Stimulated activated naive CD8-positive, alpha-beta T cell treated with anti-CD3 and anti-CD28 coated beads, Interleukin-15, amount 100 ng/mL, for 72 hours (primary cell): ENCODE measurements around the gene ADAMTS10.
"Not testable (repeated sequence)": the region's sequence is repeated elsewhere in the genome, so short reads cannot be mapped to it uniquely, and the experiment has no call there.

Experiments used
- ATAC-seq: fragments of 150-1000 bp; cut with Tn5 transposase; 2 replicates; pipeline ENCODE4 v1.10.0; 2021; ENCODE audit warnings: mild to moderate bottlenecking, moderate library complexity
- DNase-seq, 2 donors: peaks; one replicate each; pipeline ENCODE4 v3.0.0; 2021 to 2022
- H3K27ac Mint-ChIP-seq, 2 donors: one replicate each; pipeline ENCODE4 v1.8.0; 2022; ENCODE audit warnings: mild to moderate bottlenecking in 2 of 2, mixed read lengths in 2 of 2, moderate library complexity in 2 of 2
- H3K27me3 Mint-ChIP-seq: one replicate; pipeline ENCODE4 v1.8.0; 2022; ENCODE audit warnings: mixed read lengths
- H3K4me1 Mint-ChIP-seq: one replicate; pipeline ENCODE4 v1.8.0; 2022; ENCODE audit warnings: mild to moderate bottlenecking, mixed read lengths
- H3K4me3 Mint-ChIP-seq, 2 donors: one replicate each; pipeline ENCODE4 v1.8.0; 2022; ENCODE audit warnings: mild to moderate bottlenecking in 2 of 2, mixed read lengths in 2 of 2, moderate library complexity in 1 of 2
- H3K9me3 Mint-ChIP-seq, 2 donors: one replicate each; pipeline ENCODE4 v1.8.0; 2022; ENCODE audit warnings: mixed read lengths in 2 of 2

The ADAMTS10 gene

DNA sequence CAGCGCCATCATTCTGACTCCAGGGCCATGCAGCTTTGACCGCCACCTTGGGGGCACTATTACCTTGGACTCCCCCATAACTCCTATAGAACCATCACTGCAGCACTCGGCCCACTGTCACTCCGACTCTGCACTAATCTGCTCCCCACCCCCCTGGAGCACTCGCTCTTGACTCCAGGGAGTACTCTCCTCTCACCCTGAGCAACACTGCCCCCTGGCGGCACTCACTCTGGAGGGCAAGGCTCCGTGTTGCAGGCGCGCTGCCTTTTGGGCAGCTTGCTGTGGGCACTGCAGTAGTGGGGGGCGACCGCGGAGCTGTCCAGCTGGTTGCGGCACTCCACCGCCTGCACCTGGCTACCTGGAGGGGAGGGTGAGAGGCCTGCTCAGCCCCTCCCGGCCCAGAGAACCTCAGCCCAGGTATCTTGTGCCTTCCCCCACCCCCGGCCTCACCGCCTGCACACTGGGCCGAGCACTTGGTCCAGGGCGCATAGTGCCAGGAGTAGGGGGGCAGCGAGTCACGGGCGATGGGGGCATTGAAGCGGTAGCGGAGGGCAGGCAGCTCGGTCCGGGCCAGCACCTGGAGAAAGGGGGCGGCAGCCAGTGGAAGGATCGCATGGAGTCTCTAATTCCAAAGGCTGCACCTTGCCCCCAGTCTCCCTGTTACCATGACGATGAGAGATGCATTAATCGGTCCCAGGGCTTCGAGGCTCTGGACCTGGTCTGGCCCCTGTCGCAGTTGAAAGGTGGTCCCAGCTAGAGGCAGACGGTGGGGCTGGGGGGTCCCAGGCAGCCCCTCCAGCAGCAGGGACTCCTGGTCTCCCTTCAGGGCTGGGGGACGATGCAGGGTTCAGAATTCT is 24.4 kb downstream of the ADAMTS10 start:
- Mint-ChIP-seq H3K4me1 (peaks cover 4% of the 10 kb centered on the region), H3K9me3 (no peaks in the 10 kb centered on the region), H3K4me3 (no peak overlapping the region), H3K27ac (no peak overlapping the region), H3K27me3 (no peaks in the 10 kb centered on the region)
- peak in 1 of 2 donors; percentile 37 for DNase-seq
- ATAC-seq: no peak

DNA sequence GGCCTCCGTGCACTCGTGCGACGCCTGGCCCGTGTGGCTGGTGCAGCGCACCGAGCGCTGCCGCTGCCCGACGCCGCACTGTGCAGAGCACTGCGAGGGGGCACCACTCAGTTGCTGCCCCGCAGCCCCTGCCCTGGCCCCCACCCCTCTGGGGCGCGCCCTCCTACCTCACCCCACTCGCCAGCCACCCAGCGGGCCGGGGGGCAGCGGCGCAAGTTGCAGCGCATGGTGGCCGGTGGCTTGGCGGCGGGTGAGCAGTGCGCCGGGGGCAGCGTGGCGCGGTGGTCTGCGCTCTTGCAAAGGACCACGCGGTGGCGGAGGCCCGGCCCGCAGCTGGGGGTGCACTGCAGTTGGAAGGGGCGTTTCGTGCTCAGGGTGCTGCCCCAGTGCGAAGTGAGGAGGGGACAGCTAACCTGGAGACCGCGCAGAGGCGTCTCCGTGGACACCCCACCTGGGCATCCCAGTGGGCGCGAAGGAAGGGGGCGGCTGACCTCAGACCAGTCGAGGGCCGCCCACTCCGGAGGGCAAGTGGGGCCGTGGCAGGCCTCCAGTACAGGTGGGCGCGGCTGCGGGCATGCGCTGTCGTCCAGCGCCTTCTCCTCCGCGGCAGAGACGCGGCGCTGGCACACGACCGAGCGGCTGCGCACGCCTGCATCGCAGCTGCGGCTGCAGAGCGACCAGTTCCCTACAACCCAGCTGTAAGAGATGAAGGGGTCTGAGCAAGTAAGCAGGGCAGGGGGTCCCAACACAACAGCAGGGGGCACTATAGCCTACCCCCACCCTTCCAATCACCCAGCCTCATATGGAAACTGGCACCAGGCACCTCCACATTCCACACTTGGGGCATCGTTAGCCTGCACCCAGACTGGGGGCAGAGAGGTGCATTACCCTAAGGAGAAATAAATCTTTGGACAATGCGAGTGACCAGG is 25.3 kb downstream of the ADAMTS10 start:
- peak; percentile 42 for ATAC-seq
- no peak overlapping the region for H3K4me3 Mint-ChIP-seq
- no peaks in the 10 kb centered on the region for H3K27me3 Mint-ChIP-seq
- H3K9me3 Mint-ChIP-seq: no peaks in the 10 kb centered on the region
- no peak overlapping the region for H3K27ac Mint-ChIP-seq
- no peaks in the 10 kb centered on the region for H3K4me1 Mint-ChIP-seq
- no peak for DNase-seq

DNA sequence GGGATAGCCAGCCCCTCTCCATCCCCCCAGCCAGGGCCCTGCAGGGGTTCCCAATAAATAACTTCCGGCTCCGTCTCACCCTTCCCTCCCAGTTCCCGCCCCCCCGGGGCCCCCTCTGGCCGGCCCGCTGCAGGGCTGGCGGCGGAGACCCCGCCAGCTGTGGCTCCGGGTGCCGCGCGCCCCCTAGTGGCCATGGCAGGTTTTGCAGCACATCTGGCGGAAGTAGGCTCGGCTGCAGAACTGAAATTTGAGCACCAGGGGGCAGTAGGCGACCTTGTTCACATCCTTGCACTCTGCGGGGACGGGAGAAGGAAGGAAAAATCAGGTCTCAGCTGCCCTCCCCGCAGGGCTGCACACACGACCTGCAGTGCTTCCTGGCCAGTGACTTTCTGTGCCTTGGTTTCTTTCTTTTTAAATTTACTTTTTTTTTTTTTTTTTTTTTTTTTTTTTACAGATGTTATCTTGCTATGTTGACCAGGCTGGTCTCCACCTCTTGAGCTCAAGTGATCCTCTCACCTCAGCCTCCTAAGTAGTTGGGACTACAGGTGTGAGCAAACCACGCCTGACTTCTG is 29.7 kb downstream of the ADAMTS10 start:
- peaks cover 8% of the 10 kb centered on the region for H3K27me3 Mint-ChIP-seq
- no peak overlapping the region for H3K27ac Mint-ChIP-seq
- H3K9me3 Mint-ChIP-seq: no peaks in the 10 kb centered on the region
- H3K4me1 Mint-ChIP-seq: peaks cover 24% of the 10 kb centered on the region
- DNase-seq (peak; percentile 86), ATAC-seq (peak; percentile 65)
- no peak overlapping the region for H3K4me3 Mint-ChIP-seq

DNA sequence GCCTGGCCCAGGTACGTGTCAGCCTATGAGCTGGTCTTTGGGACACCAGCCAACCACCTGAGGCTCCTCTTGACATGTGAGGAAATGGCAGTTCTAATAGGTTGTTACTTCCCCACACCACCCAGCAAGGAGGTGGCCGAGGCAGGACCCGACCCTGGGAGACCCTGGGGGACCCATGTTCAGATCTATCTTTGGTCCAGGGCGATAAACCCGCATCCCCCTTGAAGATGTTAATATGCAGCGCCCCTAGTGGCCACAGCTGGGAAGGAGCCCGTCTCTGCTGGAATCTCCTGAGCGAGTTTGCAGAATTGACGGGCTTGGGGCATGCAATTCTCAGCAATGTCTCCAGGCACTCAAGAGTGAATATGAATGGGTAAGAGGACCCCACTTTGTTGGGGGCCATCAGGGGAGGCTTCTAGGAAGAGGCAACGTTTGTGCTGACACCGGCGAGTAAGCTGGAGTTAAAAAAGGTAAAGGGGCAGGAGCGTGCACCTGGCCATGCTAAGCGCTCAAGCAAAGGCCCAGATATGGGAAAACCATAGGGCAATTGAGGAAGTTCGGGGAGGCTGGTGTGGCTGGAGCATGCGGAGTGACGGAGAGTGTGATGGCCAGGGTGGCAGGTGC is 31.8 kb downstream of the ADAMTS10 start:
- Mint-ChIP-seq H3K27ac (no peak overlapping the region), H3K4me1 (peaks cover 44% of the 10 kb centered on the region), H3K9me3 (peaks cover 0 to 5% of the 10 kb centered on the region in 2 donors), H3K4me3 (no peak overlapping the region), H3K27me3 (peaks cover 8% of the 10 kb centered on the region)
- DNase-seq (peak; percentile 78 to 81), ATAC-seq (peak; percentile 48)

DNA sequence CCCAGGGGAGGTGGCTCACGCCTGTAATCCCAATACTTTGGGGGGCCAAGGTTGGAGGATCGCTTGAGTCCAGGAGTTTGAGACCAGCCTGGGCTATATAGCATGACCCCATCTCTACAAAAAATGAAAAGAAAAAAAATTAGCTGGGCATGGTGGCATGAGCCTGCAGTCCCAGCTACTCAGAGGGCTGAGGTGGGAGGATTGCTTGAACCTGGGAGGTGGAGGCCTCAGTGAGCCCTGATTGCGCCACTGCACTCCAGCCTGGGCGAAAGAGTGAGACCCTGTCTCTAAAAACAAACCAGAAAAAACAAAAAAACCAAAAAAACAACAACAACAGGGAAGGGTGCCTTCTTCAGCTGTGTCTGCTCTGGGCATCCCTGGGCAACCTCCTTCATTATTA is 32.8 kb downstream of the ADAMTS10 start:
- H3K9me3 Mint-ChIP-seq: peaks cover 0 to 5% of the 10 kb centered on the region in 2 donors
- H3K4me3 Mint-ChIP-seq: no peak overlapping the region
- H3K27me3 Mint-ChIP-seq: peaks cover 8% of the 10 kb centered on the region
- no peak overlapping the region for H3K27ac Mint-ChIP-seq
- no peak for DNase-seq
- peaks cover 46% of the 10 kb centered on the region for H3K4me1 Mint-ChIP-seq
- ATAC-seq: no peak

DNA sequence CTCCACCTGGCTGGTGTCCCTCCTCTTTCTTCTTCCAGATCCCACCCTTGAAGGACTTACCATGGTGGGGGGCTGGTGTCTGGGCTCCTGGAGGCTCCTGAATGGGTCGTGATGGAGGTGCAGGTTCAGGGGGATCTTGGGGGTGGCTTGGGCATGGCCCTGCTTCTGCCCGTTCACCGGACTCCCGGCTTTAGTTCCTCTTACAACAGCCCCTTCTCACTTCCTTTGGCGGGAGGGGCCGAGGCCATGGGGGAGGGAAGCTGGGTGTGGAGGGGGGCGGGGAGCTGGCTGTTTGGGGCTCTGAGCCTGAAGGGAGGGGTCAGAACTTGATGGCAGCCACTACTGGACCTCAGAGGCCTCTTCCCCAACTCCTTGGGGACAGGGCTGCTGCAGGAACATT is 33.3 kb downstream of the ADAMTS10 start, which contains the start of gene MYO1F:
TSS of gene MYO1F (minus strand) at position 196 of the 400 bp plus-strand sequence. CDS start at position 63, 133 bp downstream.
- DNase-seq (no peak), ATAC-seq (no peak)
- Mint-ChIP-seq H3K27ac (peak within 1 kb of the TSS; percentile 45 to 67), H3K4me3 (peak within 1 kb of the TSS; percentile 83 to 89), H3K4me1 (peaks cover 51% of the 10 kb centered on the region), H3K9me3 (peaks cover 0 to 5% of the 10 kb centered on the region in 2 donors), H3K27me3 (peaks cover 8% of the 10 kb centered on the region)

DNA sequence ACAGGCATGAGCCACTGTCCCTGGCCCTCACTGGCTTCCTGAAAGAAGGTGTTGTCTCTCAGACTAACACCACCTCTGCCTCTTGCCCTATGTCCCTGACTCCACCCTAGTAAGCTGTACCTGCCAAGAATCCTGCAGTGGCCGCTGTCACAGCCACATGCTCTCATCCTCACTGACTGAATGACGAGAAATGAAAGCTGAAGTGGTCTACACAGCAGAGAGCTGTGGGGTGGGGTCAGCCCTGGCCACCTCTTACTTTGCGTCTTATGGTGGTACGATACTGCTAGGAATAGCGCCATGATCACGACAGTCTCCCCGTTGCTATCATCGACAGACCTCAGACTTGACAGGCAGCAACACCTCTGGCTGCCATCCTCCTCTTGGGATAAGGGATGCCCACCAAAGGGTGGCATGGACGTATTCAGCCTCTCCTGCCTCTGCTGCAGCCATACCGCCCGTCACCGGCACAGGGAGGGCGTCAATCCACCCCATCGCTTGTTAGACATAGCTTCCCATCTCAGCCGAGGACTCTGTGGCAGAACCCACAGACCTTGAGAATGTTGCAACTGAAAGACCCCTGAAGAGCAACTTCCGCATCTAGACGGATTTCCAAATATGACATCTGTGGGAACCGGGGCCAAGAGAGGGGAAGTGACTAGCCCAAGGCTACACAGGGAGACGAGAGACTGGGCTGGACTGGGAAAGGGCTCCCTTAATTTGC is 34.1 kb downstream of the ADAMTS10 start:
- Mint-ChIP-seq H3K27me3 (peaks cover 8% of the 10 kb centered on the region), H3K4me3 (peak overlapping the region; percentile 83 to 89), H3K9me3 (peaks cover 0 to 5% of the 10 kb centered on the region in 2 donors), H3K27ac (peak overlapping the region; percentile 45 to 48), H3K4me1 (peaks cover 59% of the 10 kb centered on the region)
- DNase-seq: no peak
- ATAC-seq: peak; percentile 54

DNA sequence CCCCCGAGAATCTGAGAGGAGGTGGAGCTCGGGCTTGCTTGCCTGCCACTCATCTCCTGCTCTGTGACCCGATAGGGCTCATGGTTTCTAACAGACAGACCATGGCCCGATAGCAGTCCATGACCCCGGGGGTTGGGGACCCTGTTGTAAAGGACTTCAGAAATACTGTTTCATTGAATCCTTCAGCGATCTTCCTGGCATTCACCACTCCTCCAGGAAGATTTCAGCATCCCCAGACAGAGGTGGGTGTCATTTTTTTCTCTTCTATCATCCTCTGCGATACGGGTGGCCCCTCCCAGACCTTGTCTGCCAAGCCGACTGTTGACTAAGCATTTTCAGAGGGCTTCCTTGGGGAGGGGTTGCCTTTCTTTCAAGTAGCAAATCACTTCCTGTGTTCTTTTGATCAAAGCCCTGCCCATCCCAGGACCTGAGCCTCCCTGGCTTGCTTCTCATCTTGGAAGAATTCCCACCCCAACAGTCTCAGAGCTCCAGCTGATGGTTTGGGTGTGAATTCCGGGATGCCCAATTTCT is 35.0 kb downstream of the ADAMTS10 start:
- Mint-ChIP-seq H3K27ac (peak overlapping the region; percentile 48 to 57), H3K27me3 (peaks cover 8% of the 10 kb centered on the region), H3K4me1 (peaks cover 68% of the 10 kb centered on the region), H3K9me3 (peaks cover 0 to 5% of the 10 kb centered on the region in 2 donors), H3K4me3 (peak overlapping the region; percentile 83 to 89)
- DNase-seq: no peak
- no peak for ATAC-seq

DNA sequence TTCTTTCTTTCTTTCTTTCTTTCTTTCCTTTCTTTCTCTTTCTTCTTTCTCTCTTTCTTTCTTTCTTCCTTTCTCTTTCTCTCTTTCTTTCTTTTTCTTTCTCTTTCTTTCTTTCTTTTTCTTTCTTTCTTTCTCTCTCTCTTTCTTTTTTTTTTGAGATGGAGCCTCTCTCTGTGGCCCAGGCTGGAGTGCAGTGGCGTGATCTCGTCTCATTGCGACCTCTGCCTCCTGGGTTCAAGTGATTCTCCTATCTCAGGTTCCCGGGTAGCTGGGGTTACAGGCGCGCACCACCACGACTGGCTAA is 35.9 kb downstream of the ADAMTS10 start:
- not testable (repeated sequence) for H3K9me3 Mint-ChIP-seq, H3K27me3 Mint-ChIP-seq, ATAC-seq, DNase-seq, H3K27ac Mint-ChIP-seq, H3K4me3 Mint-ChIP-seq
- peaks cover 77% of the 10 kb centered on the region for H3K4me1 Mint-ChIP-seq

DNA sequence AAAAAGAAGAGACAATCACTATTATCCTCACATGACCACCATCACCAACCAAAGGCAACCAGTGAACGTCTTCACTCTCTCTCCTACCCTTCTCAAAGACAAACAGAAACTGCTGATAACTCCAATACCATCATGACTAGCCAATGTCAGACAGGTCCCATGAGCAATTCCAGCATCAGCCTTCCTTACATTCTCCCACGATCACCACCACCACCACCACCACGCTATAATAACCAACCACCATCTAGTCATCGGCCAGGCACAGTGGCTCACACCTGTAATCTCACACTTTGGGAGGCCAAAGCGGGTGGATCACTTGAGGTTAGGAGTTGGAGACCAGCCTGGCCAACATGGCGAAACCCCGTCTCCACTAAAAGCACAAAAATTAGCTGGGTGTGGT is 37.2 kb downstream of the ADAMTS10 start:
- Mint-ChIP-seq H3K9me3 (peaks cover 0 to 5% of the 10 kb centered on the region in 2 donors), H3K4me3 (no peak overlapping the region), H3K4me1 (peaks cover 83% of the 10 kb centered on the region), H3K27me3 (no peaks in the 10 kb centered on the region), H3K27ac (no peak overlapping the region)
- DNase-seq (no peak), ATAC-seq (no peak)

DNA sequence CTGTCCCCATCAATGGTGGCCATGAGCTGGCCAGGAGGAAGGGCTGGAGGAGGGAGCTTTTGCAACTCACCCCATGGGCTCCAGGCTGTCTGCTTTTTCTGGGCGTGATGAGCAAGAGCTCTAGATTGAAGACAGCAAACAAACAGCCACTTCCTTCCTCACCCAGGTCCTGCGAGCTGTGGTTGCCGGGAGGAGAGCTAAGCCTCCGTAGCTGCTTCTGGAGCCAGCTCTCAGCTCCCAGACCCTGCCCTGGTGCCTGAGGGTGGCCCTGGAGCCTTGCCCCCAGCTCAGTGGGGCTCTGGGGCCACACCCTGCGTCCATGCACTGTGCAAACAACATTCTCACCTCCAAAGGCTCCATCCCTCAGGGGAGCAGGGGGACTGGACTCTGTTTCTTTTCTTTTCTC is 39.5 kb downstream of the ADAMTS10 start:
- ATAC-seq (peak; percentile 49), DNase-seq (peak in 1 of 2 donors; percentile 39)
- H3K27me3 Mint-ChIP-seq: no peaks in the 10 kb centered on the region
- peak overlapping the region; percentile 37 to 43 for H3K27ac Mint-ChIP-seq
- H3K9me3 Mint-ChIP-seq: peaks cover 0 to 5% of the 10 kb centered on the region in 2 donors
- H3K4me3 Mint-ChIP-seq: peak overlapping the region; percentile 55 to 80
- H3K4me1 Mint-ChIP-seq: peaks cover 75% of the 10 kb centered on the region

DNA sequence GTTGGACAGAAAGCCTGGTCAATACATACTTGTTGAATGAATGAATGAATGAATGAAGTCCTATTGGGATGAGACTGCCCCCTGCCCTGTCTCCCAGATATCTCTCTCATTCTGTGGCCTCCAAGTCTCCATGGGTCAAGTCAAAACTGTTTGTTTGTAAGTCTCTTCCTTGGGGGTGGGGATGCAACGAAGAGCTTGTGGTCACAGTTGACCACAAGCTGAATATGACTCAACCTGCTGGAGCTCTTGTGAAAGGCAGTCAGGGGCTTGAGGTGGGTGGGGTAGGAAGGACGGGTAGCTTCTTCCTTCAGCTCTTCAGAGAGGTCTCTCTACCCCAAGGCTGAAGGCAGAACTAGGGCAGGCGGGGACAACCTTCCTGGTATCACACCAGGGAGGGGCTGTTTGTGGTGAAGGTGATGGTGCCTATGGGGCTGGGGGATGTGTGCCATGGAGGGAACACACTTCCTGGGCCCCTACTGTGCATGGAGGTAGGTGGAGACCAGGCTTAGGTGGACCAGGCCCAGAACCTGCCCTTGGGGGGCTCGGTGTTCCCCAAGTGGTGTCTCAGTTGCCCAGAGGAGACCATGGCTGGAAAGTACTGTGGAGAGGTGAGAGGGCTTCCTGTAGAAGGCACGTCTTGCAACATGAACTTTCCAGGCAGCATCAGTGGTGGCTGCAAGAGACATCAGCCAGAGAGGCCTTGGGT is 41.3 kb downstream of the ADAMTS10 start:
- Mint-ChIP-seq H3K4me3 (peak overlapping the region; percentile 72 to 76), H3K4me1 (peaks cover 57% of the 10 kb centered on the region), H3K9me3 (peaks cover 0 to 5% of the 10 kb centered on the region in 2 donors), H3K27me3 (no peaks in the 10 kb centered on the region), H3K27ac (peak overlapping the region; percentile 61 to 92)
- DNase-seq (peak; percentile 65 to 80), ATAC-seq (peak; percentile 95)

DNA sequence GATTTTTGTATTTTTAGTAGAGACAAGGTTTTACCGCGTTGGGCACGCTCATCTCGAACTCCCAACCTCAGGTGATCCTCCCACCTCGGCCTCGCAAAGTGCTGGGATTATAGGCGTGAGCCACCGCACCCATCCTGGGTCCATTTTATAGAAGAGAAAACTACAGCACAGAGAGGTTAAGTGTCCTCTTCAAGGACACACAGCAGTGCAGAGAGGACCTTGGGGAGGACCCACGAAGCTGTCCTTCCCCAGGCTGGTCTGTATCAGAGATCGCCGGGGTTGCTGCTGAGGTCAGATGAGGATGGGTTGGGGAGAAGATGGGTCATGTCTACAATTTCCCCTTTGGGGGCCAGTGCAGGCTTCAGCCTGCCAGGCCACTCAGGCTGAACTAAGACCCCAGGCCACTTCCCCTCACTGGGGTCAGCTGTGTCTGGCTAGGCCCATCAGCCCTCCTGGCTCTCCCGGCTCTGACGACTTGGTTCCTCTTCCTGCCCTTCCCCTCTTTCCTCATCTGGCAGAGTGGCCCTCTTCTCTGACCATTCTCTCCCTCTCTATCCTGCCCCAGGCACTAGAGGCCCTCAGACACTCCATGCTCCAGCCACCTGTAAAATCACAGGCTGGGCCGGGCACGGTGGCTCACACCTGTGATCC is 42.9 kb downstream of the ADAMTS10 start:
- Mint-ChIP-seq H3K4me3 (no peak overlapping the region), H3K4me1 (peaks cover 50% of the 10 kb centered on the region), H3K27ac (peak overlapping the region; percentile 21 to 35), H3K27me3 (no peaks in the 10 kb centered on the region), H3K9me3 (no peaks in the 10 kb centered on the region)
- no peak for ATAC-seq
- DNase-seq: no peak
